DMS114 treated with DMSO at 0.1 percent for 48 hours (cell line): ENCODE data around the gene GTF2H4.

ENCODE experiments used
- DNase-seq: peaks from one replicate; lab custom pipeline; 2025; ENCODE audit not compliant: unreplicated experiment; lab: John Stamatoyannopoulos, UW

The GTF2H4 gene

DNA sequence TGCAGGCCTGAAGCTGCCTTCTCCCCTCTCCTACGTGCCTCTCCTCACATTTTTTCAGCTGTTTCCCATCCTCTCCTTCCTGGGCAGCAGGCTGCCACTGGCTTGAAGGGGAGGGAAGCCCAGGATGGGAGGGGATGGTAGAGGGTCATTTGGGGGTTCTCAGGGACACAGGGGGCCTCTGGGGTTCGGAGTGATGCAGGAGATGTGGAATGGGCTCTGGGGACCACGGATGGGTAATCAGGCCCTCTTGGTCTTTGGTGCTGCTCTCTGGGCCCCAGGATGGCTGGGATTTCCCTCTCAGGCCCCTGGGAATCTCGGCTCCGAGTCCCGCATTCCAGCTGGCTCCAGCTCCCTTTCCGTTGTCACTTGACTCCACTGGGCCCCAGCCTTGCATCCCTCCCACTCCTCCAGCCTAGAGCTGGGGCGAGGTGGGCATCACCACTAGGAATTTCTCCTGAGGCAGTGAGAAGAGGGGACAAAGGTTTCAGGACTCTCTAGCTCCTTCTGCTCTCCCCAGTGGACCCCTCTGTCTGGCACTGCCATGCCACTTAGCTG is 25.7 kb upstream of the GTF2H4 start:
- no peak for DNase-seq

DNA sequence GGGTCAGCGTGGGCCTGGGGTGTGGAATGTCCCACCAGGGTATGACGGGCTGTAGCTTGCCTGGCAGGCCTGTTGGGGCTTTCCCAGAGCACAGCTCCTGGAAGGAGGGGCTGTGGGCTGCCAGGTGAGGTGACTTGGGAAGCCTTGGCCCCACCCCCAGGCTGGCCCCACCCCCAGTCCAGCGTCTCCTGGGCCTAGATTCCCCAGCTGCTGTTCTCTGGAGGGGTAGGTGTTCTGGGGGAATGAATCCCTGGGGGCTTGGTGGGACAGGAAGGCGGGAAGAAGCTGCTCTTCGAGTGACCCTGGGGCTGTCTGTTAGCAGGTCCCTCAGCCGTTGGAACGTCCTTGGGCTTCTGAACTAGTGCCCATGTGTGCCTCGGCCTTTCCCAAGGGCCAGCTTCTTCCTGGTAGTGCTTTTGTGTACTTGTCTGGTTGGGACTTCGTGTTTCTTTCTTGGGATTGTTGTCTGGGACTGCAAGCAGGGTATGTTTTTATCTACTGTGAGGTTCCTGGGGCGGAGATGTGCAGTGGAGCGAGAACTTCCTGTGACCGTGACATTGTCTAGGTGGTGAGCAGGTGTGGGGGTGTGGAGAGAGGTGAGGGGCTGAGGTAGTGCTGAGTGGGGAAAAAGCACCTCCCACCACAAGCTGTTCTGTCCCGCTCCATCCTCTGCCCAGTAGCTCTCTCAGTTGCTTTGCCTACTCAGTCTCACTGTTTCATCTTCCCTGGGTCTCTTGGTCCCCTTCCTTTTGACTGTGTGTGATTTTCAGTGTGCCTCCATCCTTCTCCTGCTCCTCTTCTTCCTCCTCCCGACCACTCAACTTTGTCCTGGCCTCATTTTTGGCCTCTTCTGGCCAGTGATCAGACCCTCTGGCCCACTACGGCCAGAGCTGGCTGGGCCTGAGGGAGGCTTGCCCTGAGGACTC is 25.0 kb upstream of the GTF2H4 start:
- no peak for DNase-seq

DNA sequence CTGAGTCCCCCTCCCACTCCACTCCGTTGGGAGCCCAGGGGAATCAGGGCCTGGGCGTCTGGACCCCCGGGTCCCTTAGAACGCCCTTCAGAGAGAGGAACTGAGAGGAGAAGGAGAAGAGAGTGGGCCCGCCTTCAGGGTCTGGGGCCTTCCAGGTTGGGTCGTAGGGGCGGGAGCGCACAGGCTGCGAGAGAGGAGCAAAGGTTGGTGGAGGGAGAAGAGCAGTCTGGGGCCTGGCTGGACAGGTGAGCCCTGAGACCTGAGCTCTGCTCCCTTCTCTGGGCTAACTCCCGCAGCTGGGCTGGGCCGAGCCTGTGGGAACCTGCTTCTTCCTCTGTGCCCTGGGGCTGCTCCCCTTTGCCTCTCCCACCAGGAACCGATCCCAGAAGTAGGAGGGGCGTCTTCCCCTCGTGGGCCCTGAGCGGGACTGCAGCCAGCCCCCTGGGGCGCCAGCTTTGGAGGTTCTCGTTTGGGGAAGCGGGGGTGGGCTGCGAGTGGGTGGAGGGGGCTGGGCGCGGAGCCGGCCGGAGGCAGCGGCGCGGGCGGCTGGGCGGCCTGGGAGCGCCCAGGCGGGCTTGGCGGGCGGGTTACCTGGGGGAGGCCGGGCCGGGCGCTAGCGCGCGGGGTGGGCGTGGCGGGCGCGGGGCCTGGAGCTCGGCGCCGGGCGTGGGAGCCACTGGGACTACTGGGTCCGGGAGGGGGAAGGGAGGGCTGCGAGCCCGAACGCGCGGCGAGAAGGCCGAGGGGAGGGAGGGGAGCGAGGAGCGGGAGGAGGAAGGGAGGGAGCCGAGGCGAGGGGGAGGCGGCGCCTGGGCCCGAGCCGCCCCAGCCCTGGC is 24.1 kb upstream of the GTF2H4 start, which contains the start of gene DDR1:
TSS of gene DDR1 (plus strand) at position 835 of the 836 bp plus-strand sequence. CDS start 4,211 bp downstream, outside the sequence.
- no peak for DNase-seq

DNA sequence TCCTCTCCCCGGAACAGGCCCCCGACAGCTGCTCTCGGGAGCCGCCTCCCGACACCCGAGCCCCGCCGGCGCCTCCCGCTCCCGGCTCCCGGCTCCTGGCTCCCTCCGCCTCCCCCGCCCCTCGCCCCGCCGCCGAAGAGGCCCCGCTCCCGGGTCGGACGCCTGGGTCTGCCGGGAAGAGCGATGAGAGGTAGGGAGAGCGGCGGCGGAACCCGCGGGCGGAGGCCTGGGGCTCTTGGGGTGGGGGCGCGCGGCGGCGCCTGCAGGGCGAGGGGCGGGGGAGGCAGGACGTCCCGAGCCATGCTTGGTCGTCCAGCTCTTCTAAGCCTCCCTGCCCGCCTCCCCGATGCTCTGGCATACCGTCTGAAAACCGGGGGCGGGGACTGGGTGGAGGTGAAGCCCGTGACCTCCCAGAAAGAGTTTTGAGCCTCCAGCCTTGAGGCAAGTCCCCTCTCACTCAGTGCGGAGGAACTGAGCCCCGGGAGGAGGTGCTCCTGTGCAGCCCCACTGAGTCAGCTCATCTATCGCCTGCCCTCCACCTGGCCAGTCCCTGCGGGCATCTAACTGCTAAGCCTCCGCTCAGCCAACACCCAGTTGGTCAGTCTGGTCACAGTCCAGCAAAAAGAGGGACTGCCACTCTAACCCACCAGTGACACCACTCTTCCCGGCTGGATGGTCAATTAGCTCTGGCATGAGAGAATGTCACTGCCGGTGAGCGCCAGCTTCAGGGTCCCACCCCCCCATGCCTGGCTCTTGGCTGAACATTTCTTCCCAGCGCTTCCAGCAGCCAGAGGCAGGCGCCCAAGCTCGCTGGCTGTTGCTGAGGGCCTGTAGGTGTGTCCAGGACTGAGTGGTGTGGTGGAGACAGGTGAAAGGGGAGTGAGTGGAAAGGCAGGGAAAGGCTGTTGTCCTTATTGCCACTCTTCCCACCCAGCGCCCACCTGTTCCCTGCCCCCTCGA is 23.2 kb upstream of the GTF2H4 start:
- DNase-seq = no peak

DNA sequence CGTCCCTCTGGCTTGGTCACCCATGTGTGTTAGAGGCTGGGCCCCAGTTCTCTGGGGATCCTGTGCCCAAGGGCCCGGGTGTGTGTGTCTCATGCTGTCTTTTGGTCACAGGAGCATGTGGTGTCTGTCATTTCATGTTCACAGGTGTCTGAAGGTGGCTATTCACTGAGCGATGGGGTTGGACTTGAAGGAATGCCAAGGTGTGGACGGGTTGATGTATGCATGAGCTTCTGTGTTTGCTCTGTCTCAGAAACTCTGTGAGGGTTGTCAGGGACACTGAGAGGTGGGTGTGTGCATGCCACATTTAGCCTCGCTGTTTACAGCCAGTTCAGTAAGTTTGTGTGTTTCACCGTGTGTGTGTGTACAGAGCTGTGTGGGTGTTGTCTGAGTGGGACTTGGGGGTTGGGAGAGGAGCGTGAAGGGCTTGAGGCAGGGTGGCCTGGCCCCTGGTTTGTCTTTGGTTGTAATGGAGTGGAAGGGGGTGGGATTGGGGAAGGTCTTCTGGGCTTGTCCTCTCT is 22.5 kb upstream of the GTF2H4 start:
- no peak for DNase-seq

DNA sequence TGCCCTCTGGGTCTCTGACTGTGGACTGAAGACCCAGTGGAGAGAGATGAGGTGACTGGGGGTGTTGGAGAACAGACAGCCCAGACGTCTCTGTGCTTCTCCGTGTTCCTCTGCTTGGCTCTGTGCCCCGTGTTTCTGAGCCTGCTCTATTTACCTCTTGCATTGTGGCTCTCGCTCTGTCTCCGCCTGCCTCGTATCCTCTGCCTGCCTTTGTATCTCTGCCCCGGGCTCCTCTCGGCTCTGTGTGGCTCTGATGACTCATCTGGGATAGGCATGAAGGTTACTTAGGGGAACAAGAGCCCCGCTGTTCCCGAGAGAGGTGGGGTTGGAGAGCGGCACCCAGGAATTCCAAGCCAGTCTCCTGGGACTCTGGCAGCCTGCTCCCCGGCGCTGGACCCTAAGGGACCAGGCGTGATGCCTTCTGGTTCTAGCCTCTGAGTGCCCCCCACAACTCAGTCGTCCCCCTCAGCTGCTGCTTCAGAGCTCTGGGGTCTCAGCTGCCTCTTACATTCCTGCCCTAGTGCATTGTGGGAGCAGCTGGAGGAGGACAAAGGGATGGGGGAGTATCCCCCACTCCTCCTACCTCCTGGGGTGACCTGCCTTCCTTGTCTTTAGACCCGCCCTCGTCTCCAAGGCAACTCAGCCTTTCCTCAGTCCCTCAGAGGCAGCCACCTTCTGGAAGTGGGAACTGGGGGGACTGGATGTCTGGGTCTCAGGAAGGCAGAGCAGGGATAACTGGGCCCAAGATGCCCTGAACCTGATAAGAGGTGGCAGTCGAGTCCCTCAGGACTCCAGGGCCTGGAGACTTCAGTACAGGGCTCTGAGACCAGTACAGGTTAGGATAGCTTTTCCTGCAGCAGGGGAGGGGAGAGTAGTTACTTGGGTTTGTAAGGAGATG is 21.8 kb upstream of the GTF2H4 start:
- DNase-seq = no peak

DNA sequence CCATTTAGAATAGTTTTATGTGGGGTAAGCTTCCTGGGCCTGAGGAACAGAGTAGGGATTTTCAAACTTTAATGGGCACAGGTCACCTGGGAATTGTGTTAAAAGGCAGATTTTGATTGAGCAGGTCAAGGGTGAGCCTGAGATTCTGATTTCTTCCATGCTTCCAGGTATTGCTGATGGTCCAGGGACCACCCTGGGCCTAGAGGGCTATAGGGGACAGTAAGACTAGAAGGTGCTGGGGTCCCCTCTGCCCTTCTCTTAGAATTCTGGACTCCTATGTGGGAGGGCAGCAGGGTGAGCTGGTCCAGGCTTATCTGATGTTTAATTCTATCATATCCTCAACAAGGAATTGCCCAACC is 21.1 kb upstream of the GTF2H4 start:
- DNase-seq = no peak

DNA sequence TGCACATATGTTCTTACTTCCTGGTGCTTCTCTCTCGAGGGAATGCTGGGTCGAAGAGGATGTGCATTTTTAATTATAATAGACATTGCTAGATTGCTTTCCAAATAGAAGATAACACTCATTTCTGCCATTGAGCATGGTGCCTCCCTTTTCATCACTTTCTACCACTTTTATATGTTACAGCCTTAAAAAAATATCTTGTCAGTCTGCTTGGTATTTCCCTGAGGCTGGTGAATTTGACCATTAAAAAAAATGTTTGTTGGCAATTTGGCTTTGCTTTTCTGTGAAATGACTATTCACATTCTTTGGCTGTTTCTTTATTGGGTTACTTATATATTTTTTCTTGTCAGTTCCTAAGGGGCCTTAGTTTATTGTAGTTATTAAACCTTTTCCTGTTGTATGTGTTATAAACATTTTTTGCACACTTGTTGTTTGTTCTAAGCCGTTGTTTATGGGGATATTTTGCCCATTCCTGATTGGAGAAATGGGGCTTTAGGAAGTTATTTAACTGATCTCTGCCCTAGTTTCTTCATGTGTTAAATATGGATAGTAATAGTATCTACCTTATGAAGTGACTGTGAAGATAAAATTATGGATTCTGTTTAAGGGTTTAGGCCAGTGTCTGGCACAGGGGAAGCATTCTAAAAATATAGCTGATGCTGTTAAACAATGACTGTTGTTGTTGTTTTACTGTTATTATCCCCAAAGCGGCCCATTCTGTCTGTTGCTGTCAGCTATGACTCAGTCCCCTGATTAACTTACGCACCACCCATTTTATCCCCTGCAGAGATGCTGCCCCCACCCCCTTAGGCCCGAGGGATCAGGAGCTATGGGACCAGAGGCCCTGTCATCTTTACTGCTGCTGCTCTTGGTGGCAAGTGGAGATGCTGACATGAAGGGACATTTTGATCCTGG is 19.8 kb upstream of the GTF2H4 start:
- DNase-seq = no peak

DNA sequence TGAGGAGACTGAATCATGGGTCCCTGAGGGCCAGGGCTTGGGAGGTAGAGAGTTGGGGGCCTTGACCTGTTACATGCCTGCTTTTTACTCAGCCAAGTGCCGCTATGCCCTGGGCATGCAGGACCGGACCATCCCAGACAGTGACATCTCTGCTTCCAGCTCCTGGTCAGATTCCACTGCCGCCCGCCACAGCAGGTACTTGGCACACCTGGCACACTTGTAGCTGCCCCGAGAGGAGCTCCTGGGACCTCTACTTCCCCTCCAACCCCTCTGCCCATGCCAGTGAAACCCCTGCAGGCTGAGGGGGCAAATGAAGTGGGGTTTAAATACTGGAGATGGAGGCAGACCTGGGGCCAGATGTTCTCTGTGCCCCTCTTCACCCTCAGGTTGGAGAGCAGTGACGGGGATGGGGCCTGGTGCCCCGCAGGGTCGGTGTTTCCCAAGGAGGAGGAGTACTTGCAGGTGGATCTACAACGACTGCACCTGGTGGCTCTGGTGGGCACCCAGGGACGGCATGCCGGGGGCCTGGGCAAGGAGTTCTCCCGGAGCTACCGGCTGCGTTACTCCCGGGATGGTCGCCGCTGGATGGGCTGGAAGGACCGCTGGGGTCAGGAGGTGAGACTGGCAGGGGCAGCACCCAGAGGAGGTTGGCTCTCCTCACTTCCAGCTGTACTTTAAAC is 19.1 kb upstream of the GTF2H4 start:
- DNase-seq = no peak

DNA sequence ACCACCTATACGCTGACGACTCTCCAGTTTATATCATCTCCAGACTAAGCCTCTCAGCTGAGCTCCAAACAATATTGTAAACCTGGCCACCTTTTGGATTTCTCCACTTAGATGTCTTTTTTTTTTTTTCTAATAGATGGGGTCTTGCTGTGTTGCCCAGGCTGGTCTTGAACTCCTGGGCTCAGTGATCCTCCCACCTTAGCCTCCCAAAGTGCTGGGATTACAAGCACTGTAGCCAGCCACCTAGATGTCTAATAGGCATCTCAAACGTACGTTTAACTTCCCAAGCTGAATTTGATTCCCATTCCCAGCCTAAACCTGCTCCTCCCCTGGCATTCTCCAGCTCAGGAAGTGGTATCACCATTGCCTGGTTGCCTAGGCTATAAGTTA is 18.5 kb upstream of the GTF2H4 start:
- no peak for DNase-seq

DNA sequence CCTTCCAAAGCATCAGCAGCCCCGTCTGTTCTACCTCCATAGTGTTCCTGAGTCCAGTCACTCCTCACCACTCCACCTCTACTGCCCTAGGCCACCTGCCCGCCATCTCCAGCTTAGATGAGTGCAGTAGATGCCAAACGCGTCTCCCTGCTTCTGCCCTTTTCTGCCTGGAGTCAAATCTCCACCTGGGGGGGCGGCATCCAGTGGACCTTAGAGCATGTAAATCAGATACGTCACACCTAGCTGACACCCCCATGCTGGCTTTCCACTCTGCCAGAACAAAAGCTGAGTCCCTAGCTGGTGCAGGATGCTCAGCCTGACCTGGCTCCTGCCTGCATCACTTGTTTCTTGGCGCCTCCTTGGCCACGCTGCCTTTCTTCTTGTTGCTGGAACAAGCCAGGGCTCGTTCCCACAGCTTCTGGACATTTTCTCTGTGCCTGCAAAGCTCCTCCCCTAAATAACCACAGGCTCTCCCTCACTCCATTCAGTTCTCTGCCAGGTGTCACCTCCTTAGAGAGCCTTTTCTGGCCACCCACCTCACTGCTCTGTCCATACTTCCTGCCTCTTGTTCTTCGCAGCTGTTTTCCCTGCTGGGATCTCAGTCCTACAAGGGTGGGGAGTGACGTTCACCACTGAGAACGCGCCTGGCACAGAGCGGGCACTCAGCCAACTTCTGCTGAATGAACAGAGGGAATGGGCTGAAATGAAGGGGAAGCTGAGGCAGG is 17.9 kb upstream of the GTF2H4 start:
- no peak for DNase-seq

DNA sequence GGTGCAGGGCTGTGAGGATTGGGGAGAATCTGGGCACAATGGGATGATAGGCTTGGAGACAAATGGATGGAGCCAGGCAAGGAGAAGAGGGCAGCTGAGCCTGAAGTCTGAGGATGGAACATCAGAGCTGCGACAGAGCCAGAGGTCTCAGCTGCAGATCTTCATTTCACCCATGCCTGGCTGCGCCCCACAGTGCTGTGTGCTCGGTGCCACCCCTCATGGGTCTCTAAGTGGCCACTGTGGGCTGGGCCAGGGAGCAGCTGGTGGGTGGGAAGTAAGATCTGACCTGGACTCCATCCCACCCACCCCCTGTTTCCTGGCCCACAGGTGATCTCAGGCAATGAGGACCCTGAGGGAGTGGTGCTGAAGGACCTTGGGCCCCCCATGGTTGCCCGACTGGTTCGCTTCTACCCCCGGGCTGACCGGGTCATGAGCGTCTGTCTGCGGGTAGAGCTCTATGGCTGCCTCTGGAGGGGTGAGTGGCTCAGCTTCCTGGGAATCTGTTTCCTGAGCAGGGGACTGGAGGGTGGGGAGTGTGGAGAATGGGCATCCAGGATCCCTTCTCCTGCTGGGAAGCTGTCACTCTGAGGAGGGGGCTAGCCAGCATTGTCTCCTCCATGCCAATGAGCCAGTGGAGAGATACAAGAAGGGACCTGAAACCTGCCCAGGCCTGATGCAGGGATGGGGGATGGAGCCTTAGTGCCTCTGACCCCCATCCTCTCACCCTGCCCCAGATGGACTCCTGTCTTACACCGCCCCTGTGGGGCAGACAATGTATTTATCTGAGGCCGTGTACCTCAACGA is 17.2 kb upstream of the GTF2H4 start:
- DNase-seq = no peak

DNA sequence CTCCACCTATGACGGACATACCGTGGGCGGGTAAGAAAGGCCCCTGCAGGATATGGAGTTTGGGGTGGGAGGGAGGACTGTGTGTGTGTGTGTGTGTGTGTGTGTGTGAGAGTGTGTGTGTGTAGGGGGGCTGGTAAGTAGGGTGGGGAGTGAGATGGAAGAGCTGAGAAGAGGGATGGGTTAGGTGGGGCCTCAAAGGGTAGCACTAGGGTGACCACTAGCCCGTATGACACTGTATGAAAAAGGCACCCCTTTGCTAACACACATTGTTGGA is 16.6 kb upstream of the GTF2H4 start:
- DNase-seq = no peak

DNA sequence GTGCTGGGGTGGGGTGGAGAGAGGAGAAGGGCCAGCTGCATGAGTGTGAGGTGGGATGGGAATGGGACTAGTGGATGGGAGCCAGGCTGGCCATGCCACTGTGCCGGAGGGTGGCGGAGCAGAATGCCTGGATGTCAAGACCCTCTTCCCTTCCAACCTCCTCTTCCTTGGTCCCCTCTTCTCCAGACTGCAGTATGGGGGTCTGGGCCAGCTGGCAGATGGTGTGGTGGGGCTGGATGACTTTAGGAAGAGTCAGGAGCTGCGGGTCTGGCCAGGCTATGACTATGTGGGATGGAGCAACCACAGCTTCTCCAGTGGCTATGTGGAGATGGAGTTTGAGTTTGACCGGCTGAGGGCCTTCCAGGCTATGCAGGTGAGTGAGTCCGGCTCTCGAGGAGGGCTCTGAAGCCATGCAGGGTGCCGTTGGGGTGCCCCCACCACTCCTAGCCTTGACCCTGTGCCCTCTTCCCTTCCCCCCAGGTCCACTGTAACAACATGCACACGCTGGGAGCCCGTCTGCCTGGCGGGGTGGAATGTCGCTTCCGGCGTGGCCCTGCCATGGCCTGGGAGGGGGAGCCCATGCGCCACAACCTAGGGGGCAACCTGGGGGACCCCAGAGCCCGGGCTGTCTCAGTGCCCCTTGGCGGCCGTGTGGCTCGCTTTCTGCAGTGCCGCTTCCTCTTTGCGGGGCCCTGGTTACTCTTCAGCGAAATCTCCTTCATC is 16.0 kb upstream of the GTF2H4 start:
- no peak for DNase-seq

DNA sequence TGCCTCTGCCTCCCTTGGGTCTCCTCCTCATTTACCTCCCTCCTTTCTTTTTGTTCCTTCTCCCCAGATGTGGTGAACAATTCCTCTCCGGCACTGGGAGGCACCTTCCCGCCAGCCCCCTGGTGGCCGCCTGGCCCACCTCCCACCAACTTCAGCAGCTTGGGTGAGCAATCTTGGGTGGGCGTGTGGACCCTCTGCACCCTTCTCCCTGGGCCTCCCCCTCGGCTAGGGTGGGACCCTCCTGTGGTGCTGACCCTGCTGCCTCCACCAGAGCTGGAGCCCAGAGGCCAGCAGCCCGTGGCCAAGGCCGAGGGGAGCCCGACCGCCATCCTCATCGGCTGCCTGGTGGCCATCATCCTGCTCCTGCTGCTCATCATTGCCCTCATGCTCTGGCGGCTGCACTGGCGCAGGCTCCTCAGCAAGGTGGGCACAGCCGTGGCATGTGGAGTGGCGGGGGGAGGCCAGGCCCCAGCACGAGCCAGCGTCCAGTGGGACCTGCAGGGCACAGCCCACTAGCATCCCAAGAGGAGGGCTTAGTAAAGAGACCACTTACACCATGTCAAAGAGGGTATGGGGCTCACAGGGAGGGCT is 14.9 kb upstream of the GTF2H4 start:
- DNase-seq = no peak

DNA sequence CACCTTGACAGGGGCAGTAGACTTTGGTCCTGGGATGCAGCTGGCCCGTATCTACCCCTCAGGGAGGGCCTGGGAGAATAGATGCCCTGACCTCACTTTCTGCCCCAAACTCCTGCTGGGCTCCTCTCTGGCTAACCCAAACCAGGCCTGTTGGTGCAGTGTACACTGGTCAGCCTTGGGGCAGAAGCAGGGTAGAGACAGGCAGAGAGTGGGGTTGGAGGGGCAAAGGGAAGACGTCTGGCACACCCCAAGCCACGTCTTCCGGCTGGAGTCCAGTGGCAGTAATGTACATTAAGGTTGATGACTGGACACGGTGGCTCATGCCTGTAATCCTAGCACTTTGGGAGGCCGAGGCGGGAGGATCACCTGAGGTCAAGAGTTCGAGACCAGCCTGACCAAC is 14.3 kb upstream of the GTF2H4 start:
- no peak for DNase-seq
